Stimulated activated CD4-positive, alpha-beta T cell treated with anti-CD3 and anti-CD28 coated beads, Interleukin-15, amount 100 ng/mL, for 1 hour (primary cell): ENCODE data around the gene GAS6.
"Not testable (repeated sequence)": the region's sequence is repeated elsewhere in the genome, so short reads cannot be mapped to it uniquely, and the experiment has no call there.

Source experiments
- DNase-seq, 2 donors: peaks; one replicate each; pipeline ENCODE4 v3.0.0-alpha.2; 2020; ENCODE audit warnings: low read depth in 1 of 2, low spot score in 1 of 2

Gene GAS6

GRCh38 chr13:113839536-113840204 lies 24.2 kb downstream of the GAS6 start:
- DNase-seq: no peak

- no peak for DNase-seq
These were observed 25.1 kb downstream of the GAS6 start for GRCh38 chr13:113838711-113839201.

GRCh38 chr13:113837560-113838355 lies 26.1 kb downstream of the GAS6 start:
- no peak for DNase-seq

- DNase-seq: no peak
These were observed 26.9 kb downstream of the GAS6 start for GRCh38 chr13:113836768-113837559.

- no peak for DNase-seq
These were observed 28.2 kb downstream of the GAS6 start for GRCh38 chr13:113835461-113836270.

GRCh38 chr13:113834496-113835200 lies 29.2 kb downstream of the GAS6 start:
- no peak for DNase-seq

GRCh38 chr13:113834006-113834405 lies 29.9 kb downstream of the GAS6 start:
- not testable (repeated sequence) for DNase-seq

- no peak for DNase-seq
These were observed 30.6 kb downstream of the GAS6 start for GRCh38 chr13:113833111-113833830.

GRCh38 chr13:113832631-113833030 lies 31.2 kb downstream of the GAS6 start:
- DNase-seq: no peak

GRCh38 chr13:113832205-113832604 lies 31.7 kb downstream of the GAS6 start:
- DNase-seq: no peak

GRCh38 chr13:113831061-113831460 lies 32.8 kb downstream of the GAS6 start:
- DNase-seq: no peak

- DNase-seq: not testable (repeated sequence)
These were observed 33.4 kb downstream of the GAS6 start for GRCh38 chr13:113830426-113830950.

GRCh38 chr13:113828282-113828825 lies 35.5 kb downstream of the GAS6 start:
- no peak for DNase-seq

- DNase-seq: no peak
These were observed 36.9 kb downstream of the GAS6 start for GRCh38 chr13:113827021-113827420.

- DNase-seq: not testable (repeated sequence)
These were observed 37.4 kb downstream of the GAS6 start for GRCh38 chr13:113826446-113826845.

- DNase-seq: no peak
These were observed 38.0 kb downstream of the GAS6 start for GRCh38 chr13:113825841-113826240.

GRCh38 chr13:113823771-113824170 lies 40.1 kb downstream of the GAS6 start:
- no peak for DNase-seq

GRCh38 chr13:113822956-113823744 lies 40.7 kb downstream of the GAS6 start:
- DNase-seq: no peak
